ENCODE results near the gene DPYD.

DNA sequence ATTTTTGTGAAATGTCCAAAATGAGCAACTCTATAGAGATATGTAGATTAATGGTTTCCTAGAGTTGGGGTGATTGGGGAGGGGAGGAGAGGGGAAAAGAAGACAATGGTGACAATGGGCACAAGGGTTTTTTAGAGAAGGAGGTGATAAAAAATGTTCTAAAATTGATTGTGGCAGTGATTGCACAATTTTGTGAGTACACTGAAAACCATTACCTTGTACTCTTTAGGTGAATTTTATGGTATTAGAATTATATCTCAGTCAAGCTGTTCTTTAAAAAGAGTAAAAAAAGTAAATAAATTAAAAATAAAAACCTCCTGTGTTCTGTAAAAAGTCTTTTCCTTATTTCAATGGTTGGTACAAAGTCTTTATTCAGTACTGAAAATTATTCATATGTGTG, 869.0 kb downstream of the DPYD start:
- TF ChIP-seq ZNF274 (IDR thresholded peaks at IDR 0.05; ENCODE audit: insufficient read depth, insufficient read length) (no peak), YY1 (IDR thresholded peaks at IDR 0.05; ENCODE audit: low read depth, low read length) (no peak), FOXM1 (IDR thresholded peaks at IDR 0.05; ENCODE audit: low read depth, low read length) (no peak), EP300 (IDR thresholded peaks at IDR 0.05; ENCODE audit: borderline replicate concordance in 1 of 2, control insufficient read depth in 1 of 2, low read depth in 2 of 2, low read length in 2 of 2) (no peak)
- TF ChIP-seq, protein P1, sequence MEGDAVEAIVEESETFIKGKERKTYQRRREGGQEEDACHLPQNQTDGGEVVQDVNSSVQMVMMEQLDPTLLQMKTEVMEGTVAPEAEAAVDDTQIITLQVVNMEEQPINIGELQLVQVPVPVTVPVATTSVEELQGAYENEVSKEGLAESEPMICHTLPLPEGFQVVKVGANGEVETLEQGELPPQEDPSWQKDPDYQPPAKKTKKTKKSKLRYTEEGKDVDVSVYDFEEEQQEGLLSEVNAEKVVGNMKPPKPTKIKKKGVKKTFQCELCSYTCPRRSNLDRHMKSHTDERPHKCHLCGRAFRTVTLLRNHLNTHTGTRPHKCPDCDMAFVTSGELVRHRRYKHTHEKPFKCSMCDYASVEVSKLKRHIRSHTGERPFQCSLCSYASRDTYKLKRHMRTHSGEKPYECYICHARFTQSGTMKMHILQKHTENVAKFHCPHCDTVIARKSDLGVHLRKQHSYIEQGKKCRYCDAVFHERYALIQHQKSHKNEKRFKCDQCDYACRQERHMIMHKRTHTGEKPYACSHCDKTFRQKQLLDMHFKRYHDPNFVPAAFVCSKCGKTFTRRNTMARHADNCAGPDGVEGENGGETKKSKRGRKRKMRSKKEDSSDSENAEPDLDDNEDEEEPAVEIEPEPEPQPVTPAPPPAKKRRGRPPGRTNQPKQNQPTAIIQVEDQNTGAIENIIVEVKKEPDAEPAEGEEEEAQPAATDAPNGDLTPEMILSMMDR (IDR thresholded peaks at IDR 0.05 in 2 of 3, conservative IDR thresholded peaks at IDR 0.05 in 1 of 3; ENCODE audit: control insufficient read depth in 2 of 3, extremely low read depth in 1 of 3, insufficient read depth in 1 of 3, low read depth in 3 of 3, low read length in 3 of 3): no peak

Data from GM12878 (cell line).